AML-193 (cell line): ENCODE results near the gene SMARCA4.
"Not testable (repeated sequence)": the region's sequence is repeated elsewhere in the genome, so short reads cannot be mapped to it uniquely, and the experiment has no call there.

Experiments used
- DNase-seq, 2 experiments: peaks; one replicate each; lab custom pipeline; 2025; lab: John Stamatoyannopoulos, UW

SMARCA4 gene

GRCh38 chr19:11101057-11101456, 140.2 kb downstream of the SMARCA4 start:
- DNase-seq: no peak

- DNase-seq: no peak
Measured at GRCh38 chr19:11102944-11103343, 142.1 kb downstream of the SMARCA4 start.

GRCh38 chr19:11103667-11104066, 142.8 kb downstream of the SMARCA4 start:
- not testable (repeated sequence) for DNase-seq

GRCh38 chr19:11105014-11105636, 144.3 kb downstream of the SMARCA4 start:
- DNase-seq: no peak

- DNase-seq: no peak
Measured at GRCh38 chr19:11106477-11106876, 145.6 kb downstream of the SMARCA4 start.

GRCh38 chr19:11108746-11109145, 147.9 kb downstream of the SMARCA4 start:
- no peak for DNase-seq

GRCh38 chr19:11111117-11111770, 150.4 kb downstream of the SMARCA4 start:
- DNase-seq: no peak

- no peak for DNase-seq
Measured at GRCh38 chr19:11111771-11112144, 150.9 kb downstream of the SMARCA4 start.
